HG03565 (cell line): ENCODE measurements around the gene GRM2.
A peak's percentile ranks its signal among the peaks of the same experiment; 100 is the strongest.

Experiments used
- ATAC-seq: cut with Tn5 transposase; IDR thresholded peaks from one replicate; pipeline ENCODE4 v1.9.1; 2021; ENCODE audit warnings: mild to moderate bottlenecking, moderate library complexity; ENCODE audit not compliant: unreplicated experiment

Gene GRM2

GRCh38 chr3:51706788-51707731 is at the start of gene GRM2:
GRM2 (plus strand) TSS chr3:51707068; CDS start chr3:51708984, 1,916 bp downstream.
- no peak for ATAC-seq

DNA sequence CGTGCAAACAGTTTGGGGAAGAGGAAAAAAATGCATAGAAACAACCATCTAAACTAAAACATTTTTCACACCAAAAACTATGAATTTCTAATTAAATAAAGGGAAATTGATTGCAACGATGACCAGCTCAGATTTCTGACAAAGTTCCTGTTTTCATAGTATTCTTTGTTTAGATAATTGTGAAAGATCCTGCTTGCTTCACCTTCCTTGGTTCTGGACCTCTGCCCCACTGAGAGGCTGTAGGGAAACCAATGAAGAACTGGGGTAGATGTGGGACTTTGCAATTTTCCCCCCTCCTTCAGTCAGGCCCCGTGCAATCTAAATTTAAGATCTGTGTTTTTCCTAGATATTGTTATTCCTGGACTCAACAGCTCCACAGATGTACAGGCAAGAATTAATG is 49.6 kb upstream of the GRM2 start:
- ATAC-seq = no peak

GRCh38 chr3:51659942-51660341 is 46.9 kb upstream of the GRM2 start:
- ATAC-seq = no peak

- no peak for ATAC-seq
These were observed 44.4 kb upstream of the GRM2 start for GRCh38 chr3:51662456-51662855.

DNA sequence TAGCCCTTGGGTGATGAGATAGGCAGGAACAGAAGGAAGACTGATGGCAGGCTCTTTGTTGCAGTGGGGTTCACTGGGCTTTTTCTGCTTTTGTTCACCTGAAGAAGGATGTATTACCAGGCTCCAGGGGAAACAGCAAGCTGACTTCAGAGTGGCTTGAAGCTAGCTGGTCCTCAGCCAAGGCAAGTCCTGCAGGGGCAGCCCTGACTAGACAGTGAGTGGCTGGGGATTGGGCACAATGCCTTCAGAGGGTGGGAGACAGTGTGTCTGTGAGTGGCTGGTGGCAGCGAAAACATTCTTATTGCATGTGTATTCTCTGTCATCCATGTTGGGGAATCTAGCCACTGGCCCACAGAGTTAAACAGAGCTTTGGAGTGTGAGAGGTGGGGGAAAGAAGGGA is 38.1 kb upstream of the GRM2 start:
- ATAC-seq = no peak

DNA sequence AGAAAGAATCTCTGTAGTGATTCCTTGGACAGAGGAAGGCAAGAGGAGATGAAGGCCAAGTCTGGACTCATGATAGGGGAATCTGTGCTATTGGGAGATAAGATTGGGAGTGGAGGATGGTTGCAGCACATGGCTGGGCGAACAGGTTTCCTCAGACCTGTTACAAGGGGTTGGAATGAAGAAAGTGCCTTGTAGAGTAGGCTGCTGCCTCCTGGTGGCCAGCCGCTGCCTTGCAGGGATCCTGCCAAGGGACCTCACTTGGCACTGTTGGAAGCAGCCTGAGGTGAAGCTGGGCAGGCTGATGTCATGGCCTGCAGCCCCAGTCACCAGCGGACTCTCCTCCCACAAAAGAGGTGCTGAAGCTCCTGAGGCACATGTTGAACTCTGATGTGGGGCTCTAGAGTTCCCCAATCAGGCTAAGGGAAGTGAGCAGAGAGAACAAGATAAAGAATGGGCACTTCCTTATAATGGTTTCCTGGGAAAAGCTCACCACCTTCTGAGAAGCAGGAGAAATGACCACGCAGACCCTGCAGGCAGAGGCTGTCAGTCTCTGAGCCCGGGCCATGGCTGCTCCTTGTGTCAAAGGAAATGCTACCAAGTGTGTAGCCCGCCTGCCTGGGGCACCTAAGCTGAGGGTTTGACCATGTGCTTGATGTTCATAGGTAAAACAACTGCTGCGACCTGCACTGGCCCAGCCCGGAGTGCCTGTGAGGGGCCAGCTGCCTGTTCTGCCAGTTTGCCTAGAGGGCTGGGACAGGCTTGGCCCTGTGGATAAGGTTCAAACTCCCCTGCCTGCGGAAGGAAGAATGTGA is 37.4 kb upstream of the GRM2 start:
- no peak for ATAC-seq

DNA sequence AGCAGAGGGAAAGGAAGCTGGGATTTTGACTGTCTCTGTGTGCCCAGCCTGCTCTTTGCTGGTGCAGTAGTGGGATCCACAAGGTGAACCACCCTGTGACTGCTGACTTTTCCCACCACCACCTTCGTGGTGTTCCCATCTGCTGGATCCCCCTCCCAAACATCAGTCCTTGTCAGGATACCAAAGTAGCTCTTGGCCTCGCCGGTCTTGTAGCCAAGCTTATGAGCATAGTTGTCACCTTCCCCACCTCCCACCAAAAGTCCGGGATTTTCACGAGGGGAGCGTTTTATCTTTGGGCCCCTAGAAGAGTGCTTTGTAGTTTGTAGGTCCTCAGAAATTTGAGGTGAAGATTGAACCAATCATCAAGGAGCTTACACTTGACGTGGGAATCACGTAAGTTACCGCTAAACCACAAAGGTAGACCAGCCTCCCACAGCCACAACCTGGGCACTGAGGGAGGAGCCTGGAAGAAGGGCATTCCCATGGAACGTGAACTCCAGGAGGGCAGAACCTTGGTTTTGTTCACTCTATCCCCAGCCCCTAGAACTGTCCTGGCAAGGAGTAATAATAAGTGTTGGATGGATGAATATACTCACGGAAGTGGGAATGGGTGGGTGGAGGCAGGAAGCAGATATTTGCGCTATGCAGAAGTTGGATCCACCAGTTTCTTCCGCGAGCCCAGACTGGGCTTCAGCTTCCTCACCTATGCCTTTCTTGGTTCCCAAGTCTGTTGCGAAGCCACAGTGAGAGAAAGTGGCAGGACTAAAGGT is 36.6 kb upstream of the GRM2 start:
- no peak for ATAC-seq

- peak; percentile 68 for ATAC-seq
These were observed 35.8 kb upstream of the GRM2 start, which contains the start of gene TEX264 for GRCh38 chr3:51670823-51671733. TEX264 (plus strand) TSS chr3:51671252; CDS start chr3:51674305, 3,053 bp downstream.

DNA sequence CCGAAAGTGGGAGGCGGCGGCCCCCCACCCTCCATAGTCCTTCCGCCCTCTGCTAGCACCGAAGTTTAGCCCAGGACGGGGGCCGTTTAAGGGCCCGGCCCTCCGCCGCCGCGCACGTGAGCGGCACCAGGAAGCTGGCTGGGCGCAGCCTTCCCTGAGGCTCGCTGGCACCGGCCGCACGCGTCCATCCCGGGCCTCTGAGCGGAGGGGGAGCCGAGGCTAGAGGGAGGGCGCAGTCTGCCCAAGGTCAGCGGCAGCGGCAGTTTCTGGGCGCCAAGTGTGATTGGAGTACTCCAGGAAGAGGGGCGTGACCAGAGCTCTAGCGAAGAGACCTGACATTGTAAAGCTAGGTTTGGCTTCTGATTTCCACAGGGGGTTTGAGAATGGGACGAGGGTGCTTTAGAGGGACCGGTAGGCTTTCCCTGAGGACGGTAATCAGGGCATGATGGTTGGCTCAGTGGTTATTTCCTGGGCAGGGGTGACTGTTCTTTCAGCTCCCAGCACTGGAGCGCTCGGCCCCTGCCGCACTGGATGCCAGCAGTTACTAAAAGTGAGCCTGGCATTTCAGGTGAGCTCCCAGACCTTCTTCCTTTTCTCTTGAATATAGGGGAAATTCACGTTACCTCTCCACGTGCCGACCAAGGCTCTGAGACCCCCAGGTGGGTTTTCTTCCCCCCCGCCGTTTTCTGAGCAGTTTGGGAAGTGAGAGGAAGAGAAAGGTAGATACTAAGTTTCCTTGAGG is 35.0 kb upstream of the GRM2 start:
- ATAC-seq = peak; percentile 23

GRCh38 chr3:51673181-51673801 is 33.6 kb upstream of the GRM2 start:
- ATAC-seq = no peak

GRCh38 chr3:51673802-51674654 is 32.8 kb upstream of the GRM2 start:
- no peak for ATAC-seq

DNA sequence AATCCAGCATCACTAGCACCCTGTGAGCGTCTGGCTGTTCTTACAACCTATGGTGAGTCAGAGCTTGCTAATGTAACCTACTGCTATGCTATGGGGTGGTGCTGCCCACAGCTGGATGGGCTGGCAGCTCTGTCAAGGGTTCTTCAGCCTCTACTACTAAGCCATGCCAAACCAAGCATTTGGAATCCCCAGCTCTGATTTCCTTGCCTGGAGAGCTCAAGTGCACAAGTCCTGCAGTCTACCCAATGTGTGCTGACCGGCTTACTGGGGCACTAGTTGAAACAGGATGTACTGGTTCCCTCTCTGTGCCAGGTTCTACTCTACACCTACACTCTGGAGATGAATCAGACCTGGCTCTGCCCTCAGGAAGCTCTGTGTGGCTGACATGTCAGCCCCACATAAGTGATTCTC is 31.7 kb upstream of the GRM2 start:
- ATAC-seq = no peak

DNA sequence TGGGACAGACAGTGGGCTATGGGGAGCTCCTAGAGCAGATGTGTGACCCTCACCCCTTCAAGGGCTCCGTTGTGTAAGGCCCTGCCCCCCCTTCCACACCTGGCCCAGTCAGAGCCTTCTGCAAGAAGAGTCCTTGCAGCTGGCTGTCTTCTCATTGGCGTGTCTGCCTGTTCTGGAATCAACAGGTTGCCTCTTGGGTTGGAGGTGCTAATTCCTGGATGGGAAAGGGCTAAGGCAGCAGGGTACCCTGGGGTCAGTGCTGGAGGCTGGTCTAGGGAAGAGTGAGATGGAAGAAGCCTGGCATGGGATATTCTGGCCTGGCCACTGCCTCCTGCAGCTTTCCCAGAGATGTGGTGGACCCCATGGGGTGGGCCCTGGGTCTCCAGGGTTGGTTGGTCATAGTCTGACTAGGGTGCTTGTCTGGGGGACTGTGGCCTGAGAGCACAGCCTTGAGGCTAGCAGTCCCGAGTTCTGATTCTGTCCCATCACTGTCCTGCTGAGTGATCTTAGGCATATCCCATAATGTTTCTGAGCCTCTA is 30.7 kb upstream of the GRM2 start:
- no peak for ATAC-seq

DNA sequence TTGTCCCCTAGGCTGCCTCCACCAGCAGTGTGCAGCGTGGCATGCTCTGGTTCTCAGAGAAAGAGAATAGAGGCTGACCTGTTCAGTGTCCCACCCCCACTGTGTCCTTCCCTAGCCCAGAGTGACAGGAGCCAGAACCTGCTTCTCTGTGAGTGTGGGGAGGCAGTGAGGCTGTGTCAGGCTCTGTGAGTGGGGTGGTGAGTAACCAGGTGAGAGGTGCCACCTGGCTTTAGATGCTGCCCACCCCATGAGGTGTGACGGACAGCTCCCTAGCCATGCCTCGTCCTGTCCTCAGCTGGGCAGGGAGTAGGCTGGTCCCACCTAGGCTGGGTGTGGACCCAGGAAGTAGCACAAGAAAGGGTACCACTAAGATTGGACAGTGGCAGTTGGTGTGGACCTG is 29.5 kb upstream of the GRM2 start:
- no peak for ATAC-seq

DNA sequence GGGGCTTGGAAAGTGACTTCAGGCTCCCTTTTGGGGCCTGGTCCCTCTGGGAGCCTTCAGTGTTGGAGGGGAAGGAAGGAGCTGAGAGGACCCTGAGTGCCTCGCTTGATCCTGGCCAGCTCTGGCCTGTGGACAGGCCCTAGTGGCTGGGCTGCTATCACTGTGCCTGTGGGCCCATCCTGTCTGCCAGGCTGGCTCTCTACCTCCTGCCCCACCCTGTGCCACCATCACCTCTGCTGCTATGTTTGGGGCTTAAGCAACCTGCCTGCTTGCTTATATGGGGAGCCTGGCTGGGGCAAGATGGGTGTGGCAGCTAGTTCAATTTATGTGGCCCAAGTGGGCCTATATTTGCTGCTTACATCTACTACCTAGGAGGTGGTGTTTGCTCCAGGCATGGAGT is 28.7 kb upstream of the GRM2 start:
- no peak for ATAC-seq

DNA sequence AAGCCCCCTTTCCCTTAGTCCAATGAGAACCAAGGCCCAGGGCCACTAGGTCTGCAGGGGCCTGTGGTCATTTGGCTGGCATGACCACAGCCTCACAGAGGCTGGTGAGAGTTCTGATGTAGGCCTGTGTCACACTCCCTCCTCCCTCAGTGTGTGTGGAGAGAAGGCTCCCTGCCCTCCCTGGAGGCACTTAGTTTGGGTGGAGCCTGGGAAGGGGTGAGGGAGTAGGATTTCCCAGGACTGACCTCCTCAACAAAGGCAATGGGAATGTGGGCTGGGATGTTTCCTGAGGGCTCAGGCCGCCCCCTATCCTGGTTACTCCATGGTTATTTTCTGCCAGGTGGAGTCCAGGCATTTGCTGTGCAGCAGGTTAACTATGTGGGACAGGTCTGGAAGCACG is 28.2 kb upstream of the GRM2 start:
- no peak for ATAC-seq

GRCh38 chr3:51679318-51679717 is 27.6 kb upstream of the GRM2 start:
- no peak for ATAC-seq

- no peak for ATAC-seq
These were observed 27.1 kb upstream of the GRM2 start for GRCh38 chr3:51679777-51680176.
